Coronary artery (tissue), 2 donors: Measurements from ENCODE around the gene VIPR1.

Source experiments
- DNase-seq: peaks from one replicate; pipeline ENCODE4 v3.0.0-alpha.2; 2017; ENCODE audit warnings: low spot score
- H3K27ac ChIP-seq, 2 donors: fragments of 200-600 bp; sonication (generic); one replicate each; pipeline ENCODE4 v1.5.1; 2016 to 2019
- H3K4me3 ChIP-seq: fragments of 200-600 bp; sonication (generic); 2 replicates; pipeline ENCODE4 v1.5.1; 2016; ENCODE audit warnings: mild to moderate bottlenecking, moderate library complexity
- CTCF ChIP-seq: fragments of 200-600 bp; sonication (generic); IDR thresholded peaks from one replicate; pipeline ENCODE4 v1.5.1; 2019; ENCODE audit warnings: antibody characterized with exemption

The VIPR1 gene

GRCh38 chr3:42530073-42530472, 27.6 kb downstream of the VIPR1 start:
- DNase-seq, result no peak
- no peak overlapping the region for H3K4me3 ChIP-seq
- no peak for TF ChIP-seq CTCF
- no peak overlapping the region for H3K27ac ChIP-seq

- DNase-seq, result no peak
- TF ChIP-seq CTCF, result no peak
- H3K27ac ChIP-seq, result no peak overlapping the region
These were observed 29.0 kb downstream of the VIPR1 start for GRCh38 chr3:42531470-42531869.

GRCh38 chr3:42532229-42532628, 29.8 kb downstream of the VIPR1 start:
- no peak for DNase-seq
- no peak overlapping the region for H3K27ac ChIP-seq
- no peak overlapping the region for H3K4me3 ChIP-seq
- TF ChIP-seq CTCF, result no peak

More at GRCh38 chr3:42531470-42531869, 29.0 kb downstream of the VIPR1 start:
- no peak overlapping the region for H3K4me3 ChIP-seq

- TF ChIP-seq CTCF, result no peak
- no peak for DNase-seq
- Histone ChIP-seq H3K27ac (no peak overlapping the region), H3K4me3 (no peak overlapping the region)
These were observed 30.9 kb downstream of the VIPR1 start for GRCh38 chr3:42533161-42533897.

GRCh38 chr3:42535981-42536784, 33.7 kb downstream of the VIPR1 start:
- Histone ChIP-seq H3K4me3 (no peak overlapping the region), H3K27ac (no peak overlapping the region)
- peak; percentile 19 for TF ChIP-seq CTCF
- no peak for DNase-seq

- Histone ChIP-seq H3K4me3 (no peak overlapping the region), H3K27ac (no peak overlapping the region)
- TF ChIP-seq CTCF, result no peak
- DNase-seq, result no peak
These were observed 34.9 kb downstream of the VIPR1 start for GRCh38 chr3:42537350-42537749.
